Neural crest cell (in vitro differentiated cells): ENCODE data around the gene CYTH1. TPM values are rescaled to one million over a fixed set of nuclear protein-coding genes. Genes with fewer than 3 reads are reported as not detected.

Experiments used
- DNase-seq: peaks from one replicate; pipeline ENCODE4 v3.0.0; 2021; ENCODE audit warnings: low read depth, mixed read lengths, low spot score
- H3K27ac Mint-ChIP-seq: one replicate; pipeline ENCODE4 v1.8.0; 2021; ENCODE audit warnings: mild to moderate bottlenecking, mixed read lengths; ENCODE audit not compliant: unreplicated experiment
- H3K27me3 Mint-ChIP-seq: 2 replicates; pipeline ENCODE4 v1.8.0; 2021; ENCODE audit warnings: low read depth, mild to moderate bottlenecking, mixed read lengths
- H3K36me3 Mint-ChIP-seq: 2 replicates; pipeline ENCODE4 v1.8.0; 2021; ENCODE audit warnings: low read depth, mild to moderate bottlenecking, mixed read lengths
- H3K4me1 Mint-ChIP-seq: 2 replicates; pipeline ENCODE4 v1.8.0; 2021; ENCODE audit warnings: mixed read lengths
- H3K4me3 Mint-ChIP-seq: one replicate; pipeline ENCODE4 v1.8.0; 2021; ENCODE audit warnings: mild to moderate bottlenecking, mixed read lengths
- H3K9me3 Mint-ChIP-seq: 2 replicates; pipeline ENCODE4 v1.8.0; 2021; ENCODE audit warnings: mixed read lengths
- CTCF ChIP-seq: fragments of 200-600 bp; sonication (generic); conservative IDR thresholded peaks from 2 replicates; pipeline ENCODE4 v1.5.0; 2021; ENCODE audit warnings: antibody characterized with exemption, mild to moderate bottlenecking
- total RNA-seq: library from RNA; stranded (reverse); gene quantifications from 2 replicates; pipeline ENCODE4 v1.2.1, GENCODE V29; 2021

CYTH1 gene
- total RNA-seq, 1 donor from 2014 or later: 26.8 TPM

DNA sequence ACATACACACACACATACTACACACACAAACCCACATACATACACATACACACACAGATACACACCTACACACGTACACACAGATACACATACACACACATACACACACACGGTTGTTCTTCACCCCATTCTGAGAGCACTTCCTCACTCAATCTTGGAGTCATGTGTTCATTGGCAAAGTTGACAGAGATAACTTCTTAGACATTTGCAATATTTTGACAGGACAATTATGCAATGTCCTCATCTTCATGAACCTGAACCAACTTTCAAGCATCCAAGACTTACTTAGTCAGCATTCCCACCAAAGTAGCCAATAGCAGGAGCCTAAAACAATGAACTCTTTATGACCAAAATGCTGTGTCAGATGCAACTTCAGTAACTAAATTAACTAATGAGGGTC, 127.7 kb downstream of the CYTH1 start:
- Mint-ChIP-seq H3K27me3 (no peaks in the 10 kb centered on the region), H3K27ac (no peak overlapping the region), H3K4me1 (no peaks in the 10 kb centered on the region), H3K36me3 (no peaks in the 10 kb centered on the region), H3K9me3 (no peaks in the 10 kb centered on the region), H3K4me3 (no peak overlapping the region)
- TF ChIP-seq CTCF: no peak
- no peak for DNase-seq

GRCh38 chr17:78653382-78653781, 128.7 kb downstream of the CYTH1 start:
- H3K4me3 Mint-ChIP-seq: no peak overlapping the region
- H3K27me3 Mint-ChIP-seq: no peaks in the 10 kb centered on the region
- no peaks in the 10 kb centered on the region for H3K9me3 Mint-ChIP-seq
- H3K27ac Mint-ChIP-seq: no peak overlapping the region
- no peak for DNase-seq
- no peaks in the 10 kb centered on the region for H3K36me3 Mint-ChIP-seq
- H3K4me1 Mint-ChIP-seq: no peaks in the 10 kb centered on the region
- TF ChIP-seq CTCF: no peak

DNA sequence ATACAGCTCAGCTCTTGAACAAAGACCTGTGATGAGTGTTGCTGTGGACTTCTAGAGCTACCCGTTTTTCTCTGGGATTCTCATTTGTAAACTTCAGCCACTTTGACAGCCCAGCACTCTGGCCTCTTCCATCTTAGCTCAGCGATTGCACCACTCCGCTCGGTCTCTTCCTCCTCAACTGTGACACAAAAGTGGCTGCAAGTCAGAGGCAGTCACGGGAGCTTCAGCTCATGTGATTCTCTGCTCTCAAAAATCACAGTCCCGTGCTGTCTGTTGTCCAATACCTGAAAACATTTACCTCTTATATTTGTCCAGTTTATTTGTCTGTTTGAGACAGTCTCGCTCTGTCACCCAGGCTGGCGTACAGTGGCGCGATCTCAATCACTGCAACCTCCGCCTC, 129.2 kb downstream of the CYTH1 start:
- H3K27ac Mint-ChIP-seq: peak overlapping the region; percentile 45
- no peaks in the 10 kb centered on the region for H3K36me3 Mint-ChIP-seq
- H3K27me3 Mint-ChIP-seq: no peaks in the 10 kb centered on the region
- no peaks in the 10 kb centered on the region for H3K9me3 Mint-ChIP-seq
- no peak for DNase-seq
- no peaks in the 10 kb centered on the region for H3K4me1 Mint-ChIP-seq
- no peak for TF ChIP-seq CTCF
- no peak overlapping the region for H3K4me3 Mint-ChIP-seq

GRCh38 chr17:78652024-78652423, 130.0 kb downstream of the CYTH1 start:
- no peaks in the 10 kb centered on the region for H3K9me3 Mint-ChIP-seq
- H3K36me3 Mint-ChIP-seq: no peaks in the 10 kb centered on the region
- H3K27ac Mint-ChIP-seq: no peak overlapping the region

GRCh38 chr17:78651554-78651953, 130.5 kb downstream of the CYTH1 start:
- Mint-ChIP-seq H3K27me3 (no peaks in the 10 kb centered on the region), H3K36me3 (no peaks in the 10 kb centered on the region), H3K4me3 (no peak overlapping the region), H3K4me1 (peaks cover 8% of the 10 kb centered on the region), H3K9me3 (no peaks in the 10 kb centered on the region), H3K27ac (no peak overlapping the region)
- TF ChIP-seq CTCF: no peak
- DNase-seq: no peak

More at GRCh38 chr17:78652024-78652423, 130.0 kb downstream of the CYTH1 start:
- no peak for TF ChIP-seq CTCF
- Mint-ChIP-seq H3K4me1 (peaks cover 3% of the 10 kb centered on the region), H3K4me3 (no peak overlapping the region), H3K27me3 (no peaks in the 10 kb centered on the region)
- no peak for DNase-seq
